SH-SY5Y (cell line): ENCODE data around the gene CXCR2.

Source experiments
- GATA2 ChIP-seq: IDR thresholded peaks from 2 replicates; pipeline ENCODE4 v1.6.1; 2011; ENCODE audit warnings: mild to moderate bottlenecking, low read depth, low read length
- GATA3 ChIP-seq: IDR thresholded peaks from 2 replicates; pipeline ENCODE4 v1.6.1; 2011; ENCODE audit warnings: low read depth, mild to moderate bottlenecking, low read length, moderate library complexity

CXCR2 gene

GRCh38 chr2:218161644-218162043, 35.8 kb downstream of the CXCR2 start:
- TF ChIP-seq GATA2 (no peak), GATA3 (no peak)

GRCh38 chr2:218162814-218163213, 37.0 kb downstream of the CXCR2 start:
- TF ChIP-seq GATA2, result no peak
- TF ChIP-seq GATA3, result no peak

- TF ChIP-seq GATA3 (no peak), GATA2 (no peak)
Measured at GRCh38 chr2:218166791-218167190, 41.0 kb downstream of the CXCR2 start, which contains the start of gene CXCR1. Gene CXCR1 (minus strand): TSS chr2:218166962. CDS start chr2:218165211, 1,751 bp downstream.

- TF ChIP-seq GATA2 (no peak), GATA3 (no peak)
Measured at GRCh38 chr2:218168016-218168415, 42.2 kb downstream of the CXCR2 start.

GRCh38 chr2:218168635-218169462, 43.0 kb downstream of the CXCR2 start:
- TF ChIP-seq GATA2 (no peak), GATA3 (no peak)

GRCh38 chr2:218169757-218170546, 44.1 kb downstream of the CXCR2 start:
- TF ChIP-seq GATA2, result no peak
- TF ChIP-seq GATA3, result no peak

GRCh38 chr2:218172845-218173244, 47.0 kb downstream of the CXCR2 start:
- TF ChIP-seq GATA3 (no peak), GATA2 (no peak)

GRCh38 chr2:218179782-218180181, 54.0 kb downstream of the CXCR2 start:
- TF ChIP-seq GATA3 (no peak), GATA2 (no peak)

GRCh38 chr2:218180467-218181114, 54.8 kb downstream of the CXCR2 start:
- TF ChIP-seq GATA3 (no peak), GATA2 (no peak)

GRCh38 chr2:218184331-218184730, 58.5 kb downstream of the CXCR2 start:
- TF ChIP-seq GATA2, result no peak
- TF ChIP-seq GATA3, result no peak

GRCh38 chr2:218186355-218186766, 60.5 kb downstream of the CXCR2 start:
- TF ChIP-seq GATA3 (no peak), GATA2 (no peak)
